HG03354 (cell line): ENCODE results near the gene CUBN.
"Not testable (repeated sequence)": the region's sequence is repeated elsewhere in the genome, so short reads cannot be mapped to it uniquely, and the experiment has no call there.

ENCODE experiments used
- ATAC-seq: cut with Tn5 transposase; IDR thresholded peaks from one replicate; pipeline ENCODE4 v1.9.1; 2021; ENCODE audit warnings: mild to moderate bottlenecking; ENCODE audit not compliant: unreplicated experiment, poor library complexity, severe bottlenecking

CUBN gene

DNA sequence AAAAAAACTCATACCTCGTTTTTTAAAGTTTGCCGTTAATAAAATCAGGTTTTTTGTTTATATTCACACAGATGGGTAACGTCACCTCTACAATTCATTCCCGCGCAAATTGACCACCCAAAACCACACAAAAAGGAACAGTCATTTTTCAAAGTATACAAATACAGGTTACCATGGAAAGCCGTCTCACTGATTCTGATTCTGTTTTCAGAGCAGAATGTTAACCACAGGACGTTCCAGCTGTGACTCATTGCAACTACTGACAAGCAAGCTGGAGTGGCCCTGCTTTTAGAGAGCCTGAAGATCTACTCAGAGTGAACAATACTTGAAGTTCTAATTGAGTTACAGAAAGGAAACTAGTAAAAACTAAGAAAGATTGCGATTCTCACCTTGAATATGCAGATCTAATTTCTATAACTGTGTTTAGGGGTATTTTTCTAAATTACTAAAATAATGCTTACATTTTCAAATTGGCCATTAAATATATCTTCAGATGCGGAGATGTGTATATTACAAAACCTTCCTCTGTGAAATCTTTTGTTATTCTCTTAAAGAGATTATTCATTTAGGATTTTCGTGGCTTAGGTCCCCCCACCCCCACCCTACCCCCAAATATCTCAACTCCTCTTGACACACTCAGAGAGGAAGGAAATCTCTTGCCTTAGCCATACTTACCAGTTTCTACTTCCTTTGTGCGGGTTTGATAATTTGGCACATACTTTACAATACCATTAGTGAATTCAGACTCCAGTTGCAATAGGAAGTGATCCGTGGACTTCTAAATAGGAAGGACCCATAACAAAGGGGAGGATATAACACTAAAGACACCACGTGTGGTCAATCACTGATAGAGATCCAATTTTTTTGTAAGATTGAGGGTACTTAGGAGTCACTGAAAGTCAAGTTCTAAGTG lies 106.0 kb downstream of the CUBN start:
- peak; percentile 91 for ATAC-seq

DNA sequence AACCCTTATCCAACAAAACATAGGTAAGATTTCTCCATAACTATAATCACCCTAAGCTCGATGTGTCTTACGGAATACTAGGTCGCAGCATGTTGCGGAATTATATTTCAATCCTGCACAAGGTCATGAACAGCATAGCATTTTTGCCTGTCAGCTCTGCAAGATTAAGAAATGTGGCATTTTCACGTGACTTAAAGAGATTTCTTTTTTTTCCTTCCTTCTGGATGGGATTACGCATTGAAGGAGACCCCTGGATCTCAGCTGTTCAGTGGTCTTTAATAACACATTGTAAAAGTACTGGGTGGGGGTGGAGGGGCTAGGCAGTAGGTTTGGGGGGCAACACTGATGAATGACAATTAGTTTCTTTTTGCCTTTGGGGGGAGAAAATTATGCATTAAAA lies 106.7 kb downstream of the CUBN start:
- no peak for ATAC-seq

DNA sequence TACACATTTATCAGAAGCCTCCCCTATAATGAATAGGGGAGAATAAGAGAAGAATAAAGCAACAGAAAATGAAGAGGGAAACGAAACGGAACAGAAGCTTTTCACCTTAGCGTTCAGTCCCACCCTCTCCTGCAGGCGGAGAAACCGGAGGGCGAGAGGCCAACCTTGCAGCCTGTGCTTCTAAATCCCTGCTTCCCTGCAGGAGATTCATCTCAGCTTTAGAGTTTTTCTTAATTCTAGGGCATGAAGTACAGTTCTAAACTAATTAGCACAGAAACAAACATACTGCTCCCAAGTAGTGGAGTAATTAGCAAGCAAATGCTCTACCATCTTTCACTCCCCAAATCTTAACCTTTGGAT lies 107.2 kb downstream of the CUBN start:
- ATAC-seq = no peak

GRCh38 chr10:17021656-17022465 lies 107.8 kb downstream of the CUBN start:
- ATAC-seq = no peak

- no peak for ATAC-seq
Observed at GRCh38 chr10:17019696-17020095, 109.9 kb downstream of the CUBN start.

- not testable (repeated sequence) for ATAC-seq
Observed at GRCh38 chr10:17013131-17013983, 116.3 kb downstream of the CUBN start.

GRCh38 chr10:17012731-17013130 lies 116.9 kb downstream of the CUBN start:
- not testable (repeated sequence) for ATAC-seq

GRCh38 chr10:17010363-17011145 lies 119.1 kb downstream of the CUBN start:
- no peak for ATAC-seq

- ATAC-seq = no peak
Observed at GRCh38 chr10:17009212-17009700, 120.4 kb downstream of the CUBN start.

DNA sequence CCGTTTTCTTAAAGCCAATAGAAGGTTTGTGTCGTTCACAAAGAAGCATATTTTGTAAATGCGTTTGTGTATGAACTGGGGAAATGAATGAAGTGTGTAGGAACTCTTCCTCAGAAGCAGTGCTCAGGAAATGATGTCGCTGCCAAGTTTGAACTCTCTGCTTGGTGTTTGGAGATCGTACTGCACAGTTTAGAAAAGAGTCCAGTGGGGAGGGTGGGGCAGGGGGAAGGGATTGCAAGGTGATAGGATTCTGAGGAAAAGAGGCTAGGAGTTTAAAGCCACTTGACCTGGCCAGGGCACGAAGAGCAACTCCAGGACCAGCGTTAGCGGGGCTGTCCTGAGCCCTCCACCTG lies 122.2 kb downstream of the CUBN start:
- ATAC-seq = no peak

- no peak for ATAC-seq
Observed at GRCh38 chr10:17006631-17007417, 122.8 kb downstream of the CUBN start.

- no peak for ATAC-seq
Observed at GRCh38 chr10:17005621-17006566, 123.7 kb downstream of the CUBN start.

GRCh38 chr10:17004801-17005380 lies 124.7 kb downstream of the CUBN start:
- no peak for ATAC-seq

DNA sequence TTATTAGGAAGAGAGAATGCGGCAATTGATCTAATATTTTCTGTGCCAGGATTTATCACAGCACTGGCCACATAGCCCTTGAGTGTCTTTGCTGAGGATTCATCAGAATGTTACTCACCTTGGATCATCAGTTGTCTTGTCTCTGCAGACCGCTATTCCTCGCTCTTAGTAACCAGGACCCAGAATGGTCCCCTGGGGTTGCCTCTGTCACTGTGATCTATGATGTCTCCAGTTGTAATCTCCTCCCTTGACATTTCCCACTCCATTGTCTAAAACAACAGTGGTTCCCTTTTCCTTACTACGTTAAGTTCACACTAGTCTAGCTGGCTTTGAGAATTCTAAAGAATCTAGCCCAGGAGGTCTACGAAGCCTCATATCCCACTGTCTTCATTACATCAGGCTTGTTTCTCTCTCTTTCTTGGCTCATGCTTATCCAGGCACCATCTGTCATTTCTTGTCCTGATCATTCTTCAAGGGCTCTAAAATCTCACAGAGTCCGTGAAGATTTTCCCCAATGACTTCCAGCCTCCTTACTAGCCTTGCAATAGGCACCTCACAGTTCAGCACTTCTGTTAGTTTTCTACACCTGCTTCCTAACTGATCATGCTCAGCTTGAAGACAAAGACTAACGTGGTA lies 125.8 kb downstream of the CUBN start:
- no peak for ATAC-seq

GRCh38 chr10:17003151-17003550 lies 126.5 kb downstream of the CUBN start:
- no peak for ATAC-seq

GRCh38 chr10:17001961-17002749 lies 127.5 kb downstream of the CUBN start:
- ATAC-seq = peak; percentile 63
